ENCODE measurements around the gene CDC5L. TPM values are rescaled to one million over a fixed set of nuclear protein-coding genes. Genes with fewer than 3 reads are reported as not detected.
A peak's percentile ranks its signal among the peaks of the same experiment; 100 is the strongest.

Gene CDC5L
- total RNA-seq, 1 donor from 2014 or later, result 25.6 TPM

DNA sequence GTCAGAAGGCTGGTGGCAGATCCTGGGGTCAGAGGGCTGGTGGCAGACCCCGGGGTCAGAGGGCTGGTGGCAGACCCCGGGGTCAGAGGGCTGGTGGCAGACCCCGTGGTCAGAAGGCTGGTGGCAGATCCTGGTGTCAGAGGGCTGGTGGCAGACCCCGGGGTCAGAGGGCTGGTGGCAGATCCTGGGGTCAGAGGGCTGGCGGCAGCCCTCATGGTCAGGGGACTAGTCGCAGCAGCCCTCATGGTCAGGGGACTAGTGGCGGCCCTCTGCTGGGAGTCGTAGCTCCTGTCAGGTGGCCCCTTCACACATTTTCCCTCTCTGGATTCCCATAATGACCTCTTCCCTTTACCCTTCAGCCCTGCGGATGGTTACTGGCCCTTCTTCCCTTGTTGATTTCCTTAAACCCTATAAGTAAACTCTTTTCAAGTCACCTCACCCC lies 86.7 kb downstream of the CDC5L start:
- no peak for DNase-seq (ENCODE audit: low spot score in 2 of 2, unreplicated experiment in 2 of 2)
- TF ChIP-seq, protein P1, sequence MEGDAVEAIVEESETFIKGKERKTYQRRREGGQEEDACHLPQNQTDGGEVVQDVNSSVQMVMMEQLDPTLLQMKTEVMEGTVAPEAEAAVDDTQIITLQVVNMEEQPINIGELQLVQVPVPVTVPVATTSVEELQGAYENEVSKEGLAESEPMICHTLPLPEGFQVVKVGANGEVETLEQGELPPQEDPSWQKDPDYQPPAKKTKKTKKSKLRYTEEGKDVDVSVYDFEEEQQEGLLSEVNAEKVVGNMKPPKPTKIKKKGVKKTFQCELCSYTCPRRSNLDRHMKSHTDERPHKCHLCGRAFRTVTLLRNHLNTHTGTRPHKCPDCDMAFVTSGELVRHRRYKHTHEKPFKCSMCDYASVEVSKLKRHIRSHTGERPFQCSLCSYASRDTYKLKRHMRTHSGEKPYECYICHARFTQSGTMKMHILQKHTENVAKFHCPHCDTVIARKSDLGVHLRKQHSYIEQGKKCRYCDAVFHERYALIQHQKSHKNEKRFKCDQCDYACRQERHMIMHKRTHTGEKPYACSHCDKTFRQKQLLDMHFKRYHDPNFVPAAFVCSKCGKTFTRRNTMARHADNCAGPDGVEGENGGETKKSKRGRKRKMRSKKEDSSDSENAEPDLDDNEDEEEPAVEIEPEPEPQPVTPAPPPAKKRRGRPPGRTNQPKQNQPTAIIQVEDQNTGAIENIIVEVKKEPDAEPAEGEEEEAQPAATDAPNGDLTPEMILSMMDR (IDR thresholded peaks at IDR 0.05; ENCODE audit: unreplicated experiment), result no peak
- Mint-ChIP-seq H3K36me3 (no peaks in the 10 kb centered on the region), H3K27me3 (ENCODE audit: low read depth) (peaks cover 20% of the 10 kb centered on the region), H3K4me1 (peaks cover 23% of the 10 kb centered on the region), H3K9me3 (no peaks in the 10 kb centered on the region), H3K27ac (no peak overlapping the region), H3K4me3 (no peak overlapping the region)

DNA sequence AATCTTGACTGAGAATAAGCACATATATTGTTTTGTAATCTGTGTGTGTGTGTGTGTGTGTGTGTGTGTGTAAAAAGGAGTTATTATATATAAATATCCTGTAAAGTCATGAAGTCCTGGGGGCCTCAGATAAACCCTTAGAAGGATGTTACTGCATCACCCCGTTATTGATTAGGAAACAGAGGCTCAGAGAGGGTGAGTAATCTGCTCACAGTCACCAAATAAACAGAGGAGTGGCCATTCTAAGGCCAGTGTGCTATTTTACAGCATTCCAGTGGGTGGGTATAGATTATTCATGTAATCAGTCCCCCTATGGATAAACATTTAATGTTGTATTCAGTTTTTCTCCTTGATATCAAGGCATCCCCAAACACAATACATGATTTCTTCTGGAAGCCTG lies 87.1 kb downstream of the CDC5L start:
- Mint-ChIP-seq H3K36me3 (no peaks in the 10 kb centered on the region), H3K27ac (no peak overlapping the region)

DNA sequence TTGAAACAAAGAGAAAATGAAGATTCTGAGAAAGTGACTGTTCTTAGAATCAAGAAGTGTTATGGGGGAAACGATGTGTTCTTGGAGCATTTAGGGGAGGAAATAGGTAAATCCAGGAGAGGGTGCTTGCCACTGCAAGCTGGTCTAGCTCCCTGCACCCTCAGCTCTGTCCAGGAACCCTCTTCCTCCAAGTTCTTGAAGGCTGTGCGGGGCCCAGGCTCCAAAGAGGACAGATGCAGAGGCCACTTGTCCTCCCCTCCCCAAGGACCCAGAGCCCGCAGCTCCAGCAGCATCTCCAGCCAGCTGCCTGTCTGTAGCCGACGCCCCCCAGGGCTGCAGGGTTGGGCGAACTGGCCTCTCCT lies 87.9 kb downstream of the CDC5L start:
- Mint-ChIP-seq H3K27me3 (ENCODE audit: low read depth) (peaks cover 24% of the 10 kb centered on the region), H3K4me3 (no peak overlapping the region), H3K27ac (no peak overlapping the region), H3K4me1 (peaks cover 23% of the 10 kb centered on the region), H3K9me3 (no peaks in the 10 kb centered on the region), H3K36me3 (no peaks in the 10 kb centered on the region)
- TF ChIP-seq, protein P1 (IDR thresholded peaks at IDR 0.05; ENCODE audit: unreplicated experiment), result no peak
- no peak for DNase-seq (ENCODE audit: low spot score in 2 of 2, unreplicated experiment in 2 of 2)

More for the DNA sequence above, 87.1 kb downstream of the CDC5L start:
- no peak overlapping the region for H3K4me3 Mint-ChIP-seq
- DNase-seq (ENCODE audit: low spot score in 2 of 2, unreplicated experiment in 2 of 2), result no peak
- no peaks in the 10 kb centered on the region for H3K9me3 Mint-ChIP-seq
- peaks cover 23% of the 10 kb centered on the region for H3K4me1 Mint-ChIP-seq
- TF ChIP-seq, protein P1 (IDR thresholded peaks at IDR 0.05; ENCODE audit: unreplicated experiment), result no peak
- H3K27me3 Mint-ChIP-seq (ENCODE audit: low read depth), result peaks cover 20% of the 10 kb centered on the region

DNA sequence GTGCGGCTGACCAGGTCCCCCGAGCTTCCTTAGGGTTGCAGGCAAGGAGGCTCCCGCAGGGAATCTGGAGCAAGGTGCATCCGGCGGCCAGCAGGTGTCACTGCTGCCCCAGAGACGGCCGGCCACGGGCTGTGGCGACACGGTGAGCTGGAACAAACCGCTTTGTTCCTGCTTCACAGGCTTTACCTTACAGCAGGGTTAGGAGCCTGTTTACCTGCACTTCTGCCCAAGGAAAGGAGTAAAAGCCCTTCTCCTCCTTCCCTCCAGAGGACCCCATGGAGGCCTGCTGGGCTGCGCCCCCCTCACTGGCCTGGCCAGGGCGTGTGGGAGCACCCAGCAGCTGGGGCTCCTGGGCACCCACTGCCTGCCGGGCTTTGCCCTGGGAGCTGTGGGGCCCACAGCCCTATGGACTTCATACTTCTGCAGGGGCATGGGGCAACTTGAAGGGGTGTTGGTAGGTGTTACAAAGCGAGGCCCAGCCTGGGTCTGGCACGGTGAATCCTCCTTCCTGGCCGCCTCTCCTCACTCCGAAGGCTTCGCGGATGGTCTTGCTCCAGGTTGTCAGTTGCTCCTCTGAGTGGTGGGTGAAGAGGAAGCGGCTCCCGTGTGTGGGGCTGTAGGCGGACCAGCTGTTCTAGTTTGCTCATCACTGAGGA lies 88.4 kb downstream of the CDC5L start:
- TF ChIP-seq, protein P1 (IDR thresholded peaks at IDR 0.05; ENCODE audit: unreplicated experiment), result peak; percentile 88
- Mint-ChIP-seq H3K9me3 (no peaks in the 10 kb centered on the region), H3K27ac (peak overlapping the region; percentile 21), H3K4me3 (no peak overlapping the region), H3K27me3 (ENCODE audit: low read depth) (peaks cover 25% of the 10 kb centered on the region), H3K4me1 (peaks cover 23% of the 10 kb centered on the region), H3K36me3 (no peaks in the 10 kb centered on the region)
- DNase-seq (ENCODE audit: low spot score in 2 of 2, unreplicated experiment in 2 of 2), result peak; percentile 69 to 89

DNA sequence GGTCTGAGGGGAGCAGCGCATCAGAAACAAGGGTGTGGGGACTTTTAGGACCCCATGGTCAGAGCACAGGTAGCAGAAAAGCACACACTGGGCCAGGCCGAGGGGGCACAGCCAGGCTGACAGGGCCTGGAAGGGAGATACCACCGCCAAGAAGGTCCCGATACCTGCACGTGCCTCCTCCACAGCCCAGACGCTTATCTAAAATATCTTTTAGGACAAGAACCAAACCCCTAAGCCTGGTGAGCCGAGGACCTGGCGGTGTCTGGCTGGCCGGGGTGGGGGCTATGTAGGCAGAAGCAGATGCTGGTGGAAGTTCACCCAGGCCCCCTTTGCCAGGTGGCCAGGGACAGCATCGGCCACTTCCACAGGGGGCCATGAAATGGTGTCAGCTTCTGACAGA lies 89.3 kb downstream of the CDC5L start:
- H3K9me3 Mint-ChIP-seq, result no peaks in the 10 kb centered on the region
- DNase-seq (ENCODE audit: low spot score in 2 of 2, unreplicated experiment in 2 of 2), result no peak
- no peaks in the 10 kb centered on the region for H3K36me3 Mint-ChIP-seq
- no peak overlapping the region for H3K4me3 Mint-ChIP-seq
- H3K27me3 Mint-ChIP-seq (ENCODE audit: low read depth), result peaks cover 27% of the 10 kb centered on the region
- TF ChIP-seq, protein P1 (IDR thresholded peaks at IDR 0.05; ENCODE audit: unreplicated experiment), result no peak
- peaks cover 17% of the 10 kb centered on the region for H3K4me1 Mint-ChIP-seq
- no peak overlapping the region for H3K27ac Mint-ChIP-seq

All from mesothelial cell of epicardium (in vitro differentiated cells).